ENCODE results near the gene ASIC1.
"Not testable (repeated sequence)": the region's sequence is repeated elsewhere in the genome, so short reads cannot be mapped to it uniquely, and the experiment has no call there.

ASIC1 gene

GRCh38 chr12:50057000-50057841 is at the start of gene ASIC1:
ASIC1 (plus strand) TSS chr12:50057596; CDS start chr12:50058767, 1,171 bp downstream.
- no peak for DNase-seq (ENCODE audit: low read depth)

GRCh38 chr12:50013361-50014147 is 43.8 kb upstream of the ASIC1 start:
- DNase-seq (ENCODE audit: low read depth) = no peak

GRCh38 chr12:50014342-50014741 is 43.1 kb upstream of the ASIC1 start:
- no peak for DNase-seq (ENCODE audit: low read depth)

GRCh38 chr12:50016501-50017475 is 40.6 kb upstream of the ASIC1 start:
- DNase-seq (ENCODE audit: low read depth) = no peak

- no peak for DNase-seq (ENCODE audit: low read depth)
Observed at GRCh38 chr12:50017641-50018040, 39.8 kb upstream of the ASIC1 start.

- no peak for DNase-seq (ENCODE audit: low read depth)
Observed at GRCh38 chr12:50018154-50018553, 39.2 kb upstream of the ASIC1 start.

GRCh38 chr12:50018968-50019367 is 38.4 kb upstream of the ASIC1 start:
- DNase-seq (ENCODE audit: low read depth) = no peak

- no peak for DNase-seq (ENCODE audit: low read depth)
Observed at GRCh38 chr12:50019524-50019923, 37.9 kb upstream of the ASIC1 start.

GRCh38 chr12:50021031-50021430 is 36.4 kb upstream of the ASIC1 start:
- DNase-seq (ENCODE audit: low read depth) = no peak

GRCh38 chr12:50022903-50023302 is 34.5 kb upstream of the ASIC1 start:
- DNase-seq (ENCODE audit: low read depth) = no peak

GRCh38 chr12:50024227-50024626 is 33.2 kb upstream of the ASIC1 start:
- DNase-seq (ENCODE audit: low read depth) = no peak

- DNase-seq (ENCODE audit: low read depth) = no peak
Observed at GRCh38 chr12:50024805-50025186, 32.6 kb upstream of the ASIC1 start.

- DNase-seq (ENCODE audit: low read depth) = peak; percentile 85
Observed at GRCh38 chr12:50025187-50026059, 32.0 kb upstream of the ASIC1 start, which contains the start of gene RACGAP1. RACGAP1 (minus strand) TSS chr12:50025494; CDS start chr12:50016715, 8,779 bp downstream.

GRCh38 chr12:50026691-50027090 is 30.7 kb upstream of the ASIC1 start:
- DNase-seq (ENCODE audit: low read depth) = no peak

- DNase-seq (ENCODE audit: low read depth) = not testable (repeated sequence)
Observed at GRCh38 chr12:50030449-50030848, 26.9 kb upstream of the ASIC1 start.

GRCh38 chr12:50032515-50032853 is 24.9 kb upstream of the ASIC1 start:
- no peak for DNase-seq (ENCODE audit: low read depth)

- no peak for DNase-seq (ENCODE audit: low read depth)
Observed at GRCh38 chr12:50032854-50033581, 24.4 kb upstream of the ASIC1 start.

GRCh38 chr12:50038336-50038735 is 19.1 kb upstream of the ASIC1 start:
- DNase-seq (ENCODE audit: low read depth) = no peak

GRCh38 chr12:50039151-50039835 is 18.1 kb upstream of the ASIC1 start:
- no peak for DNase-seq (ENCODE audit: low read depth)

- DNase-seq (ENCODE audit: low read depth) = no peak
Observed at GRCh38 chr12:50040657-50041056, 16.7 kb upstream of the ASIC1 start.
